Transverse colon (tissue), 4 donors: ENCODE measurements around the gene SCN4B. TPM values are rescaled to one million over a fixed set of nuclear protein-coding genes. Genes with fewer than 3 reads are reported as not detected.

Experiments
- DNase-seq: peaks from one replicate; pipeline ENCODE4 v3.0.0-alpha.2; 2019
- H3K27ac ChIP-seq, 4 donors: fragments of 200-600 bp; sonication (generic); 2 replicates each; pipeline ENCODE4 v1.5.1; 2016 to 2018; ENCODE audit warnings: inconsistent platforms in 4 of 4
- H3K27me3 ChIP-seq: fragments of 200-600 bp; sonication (generic); 2 replicates; pipeline ENCODE4 v1.5.1; 2017; ENCODE audit warnings: inconsistent platforms
- H3K36me3 ChIP-seq, 4 donors: fragments of 200-600 bp; sonication (generic); 2 replicates each; pipeline ENCODE4 v1.5.1; 2017 to 2019; ENCODE audit warnings: inconsistent platforms in 4 of 4
- H3K4me1 ChIP-seq, 4 donors: fragments of 200-600 bp; sonication (generic); 2 replicates each; pipeline ENCODE4 v1.5.1; 2017 to 2020; ENCODE audit warnings: inconsistent platforms in 4 of 4
- H3K4me3 ChIP-seq, 4 donors: fragments of 200-600 bp; sonication (generic); 1 replicate in 1 of 4; 2 replicates in 3 of 4; pipeline versions ENCODE4 v1.5.1 to v1.6.1; 2017 to 2019; ENCODE audit warnings: inconsistent platforms in 4 of 4
- H3K9me3 ChIP-seq, 2 donors: fragments of 200-600 bp; sonication (generic); 2 replicates each; pipeline ENCODE4 v1.5.1; 2017 to 2019; ENCODE audit warnings: inconsistent platforms in 2 of 2
- EP300 ChIP-seq: sonication (generic); formaldehyde crosslinking; IDR thresholded peaks from one replicate; pipeline ENCODE4 v1.6.1; 2017; ENCODE audit warnings: antibody characterized with exemption, low read depth
- POLR2A ChIP-seq: fragments of 450-650 bp; IDR thresholded peaks from one replicate; pipeline ENCODE4 v1.6.1; 2016; ENCODE audit warnings: antibody characterized with exemption, mild to moderate bottlenecking, moderate library complexity
- POLR2AphosphoS5 ChIP-seq, 3 donors: sonication (generic); formaldehyde crosslinking; IDR thresholded peaks; one replicate each; pipeline ENCODE4 v1.6.1; 2016; ENCODE audit warnings: antibody characterized with exemption in 3 of 3
- WGBS, 2 donors: methylation state at CpG; one replicate each; pipeline ENCODE4 v1.1.5; 2018; ENCODE audit warnings: low coverage in 1 of 2; 5-methylcytosine and 5-hydroxymethylcytosine counted together
- in situ Hi-C, 4 donors: fragments of 200-750 bp; cut with MboI; loops; one replicate each; pipeline versions ENCODE4 v1.15.0 to v1.15.1; 2017; ENCODE audit warnings: low sequenced_read_pairs in 3 of 4, low pct_ligation_motif_present in 1 of 4, low pct_unique_long_range_greater_than_20kb in 1 of 4
- intact Hi-C: fragments of 100-400 bp; cut with DNase I; formaldehyde crosslinking; loops from one replicate; pipeline ENCODE4 v1.15.1; 2023; ENCODE audit warnings: low total_unique reads
- total RNA-seq, 4 donors: library from RNA; depleted of rRNA; stranded (reverse); fragments of >200 nt; gene quantifications; one replicate each; pipeline ENCODE4 v1.1.0, GENCODE V29; 2016
- TF ChIP-seq, protein P1 (sequence below), 5 experiments: fragments of 200-600 bp in 3 of 5; fragments of 450-650 bp in 2 of 5; sonication (generic) in 3 of 5; IDR thresholded peaks; 1 replicate in 2 of 5; 2 replicates in 3 of 5; pipeline ENCODE4 v1.5.1; 2016 to 2017; ENCODE audit warnings: antibody characterized with exemption in 5 of 5, inconsistent platforms in 3 of 5, mild to moderate bottlenecking in 2 of 5, moderate library complexity in 1 of 5

SCN4B gene
- total RNA-seq, 4 donors from 2014 or later: 0.41 to 1.1 (median 0.75) TPM; not detected in 1

DNA sequence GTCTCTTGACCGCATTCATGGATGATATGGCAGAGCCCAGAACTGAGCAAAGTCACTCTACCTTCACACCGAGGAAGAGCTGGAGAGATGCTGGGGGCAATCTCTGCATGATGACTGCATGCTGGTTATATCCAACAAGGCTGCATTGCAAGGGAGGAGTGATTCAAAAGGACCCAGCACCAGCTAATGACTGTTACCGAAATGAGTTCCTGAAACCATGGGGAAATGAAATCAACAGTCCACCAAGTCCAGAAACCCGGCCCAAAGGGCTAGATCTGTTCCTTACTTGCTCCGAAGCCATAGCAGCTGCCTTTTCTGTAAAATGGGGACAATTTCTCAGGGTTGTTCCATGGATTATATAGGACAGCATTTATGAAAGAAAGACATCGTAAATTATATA is 64.7 kb downstream of the SCN4B start:
- in situ Hi-C loops (no loop called here), intact Hi-C loops (no loop called here)
- peaks cover 0 to 5% (median 0%) of the 10 kb centered on the region in 4 donors for H3K36me3 ChIP-seq
- DNase-seq: no peak
- H3K27me3 ChIP-seq: no peaks in the 10 kb centered on the region
- WGBS, 2 donors: 84 to 87% methylated on average over 6 of the region's 6 CpGs
- no peaks in the 10 kb centered on the region for H3K9me3 ChIP-seq
- peaks cover 9 to 75% (median 24%) of the 10 kb centered on the region in 4 donors for H3K4me1 ChIP-seq
- TF ChIP-seq EP300 (no peak), POLR2A (no peak), POLR2AphosphoS5 (IDR thresholded peaks at IDR 0.05) (no peak)
- TF ChIP-seq, protein P1, sequence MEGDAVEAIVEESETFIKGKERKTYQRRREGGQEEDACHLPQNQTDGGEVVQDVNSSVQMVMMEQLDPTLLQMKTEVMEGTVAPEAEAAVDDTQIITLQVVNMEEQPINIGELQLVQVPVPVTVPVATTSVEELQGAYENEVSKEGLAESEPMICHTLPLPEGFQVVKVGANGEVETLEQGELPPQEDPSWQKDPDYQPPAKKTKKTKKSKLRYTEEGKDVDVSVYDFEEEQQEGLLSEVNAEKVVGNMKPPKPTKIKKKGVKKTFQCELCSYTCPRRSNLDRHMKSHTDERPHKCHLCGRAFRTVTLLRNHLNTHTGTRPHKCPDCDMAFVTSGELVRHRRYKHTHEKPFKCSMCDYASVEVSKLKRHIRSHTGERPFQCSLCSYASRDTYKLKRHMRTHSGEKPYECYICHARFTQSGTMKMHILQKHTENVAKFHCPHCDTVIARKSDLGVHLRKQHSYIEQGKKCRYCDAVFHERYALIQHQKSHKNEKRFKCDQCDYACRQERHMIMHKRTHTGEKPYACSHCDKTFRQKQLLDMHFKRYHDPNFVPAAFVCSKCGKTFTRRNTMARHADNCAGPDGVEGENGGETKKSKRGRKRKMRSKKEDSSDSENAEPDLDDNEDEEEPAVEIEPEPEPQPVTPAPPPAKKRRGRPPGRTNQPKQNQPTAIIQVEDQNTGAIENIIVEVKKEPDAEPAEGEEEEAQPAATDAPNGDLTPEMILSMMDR (IDR thresholded peaks at IDR 0.05): no peak
- H3K4me3 ChIP-seq: no peak overlapping the region
- peak overlapping the region in 3 of 4 donors; percentile 31 to 58 (median 57) for H3K27ac ChIP-seq

DNA sequence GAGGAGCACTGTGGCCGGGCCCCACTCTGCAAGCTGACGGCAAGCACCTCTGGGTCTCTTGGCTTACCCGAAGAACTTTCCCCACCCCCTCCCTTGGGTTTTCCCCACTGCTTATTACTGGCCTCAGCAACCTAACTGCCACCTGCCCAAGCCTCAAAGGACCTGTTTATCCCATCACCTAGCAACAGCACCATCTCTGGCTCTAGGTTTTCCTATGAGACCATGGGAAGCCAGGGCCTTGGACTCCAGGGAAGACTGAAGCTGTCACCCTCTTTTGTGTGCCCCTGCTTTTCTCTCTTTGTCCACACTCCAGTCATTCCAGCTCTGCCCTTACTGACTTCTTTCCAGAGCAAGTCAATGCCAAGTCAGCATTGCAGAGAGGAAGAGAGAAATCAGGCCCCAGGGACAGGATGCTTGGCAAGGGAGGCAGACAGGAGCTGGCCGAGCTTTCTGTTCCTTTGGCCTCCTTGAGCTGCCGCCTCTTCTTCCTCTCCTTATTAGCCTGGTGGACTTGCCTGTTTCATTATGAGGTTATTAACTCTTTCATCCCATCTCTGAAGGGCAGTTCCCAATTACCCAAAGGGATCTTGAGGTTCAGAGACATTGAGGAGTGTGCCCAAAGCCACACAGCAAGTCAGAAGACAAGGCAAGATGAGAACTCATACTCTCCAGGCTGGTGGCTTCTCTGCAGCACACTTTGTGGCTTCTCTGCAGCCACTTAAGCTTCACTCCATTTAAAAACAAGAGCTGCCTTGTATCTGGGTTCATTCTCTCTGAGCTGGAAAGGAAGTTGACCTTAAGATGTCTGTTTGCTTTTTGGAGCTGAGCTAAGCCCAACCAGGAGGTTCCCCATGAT is 65.5 kb downstream of the SCN4B start, which contains the start of gene SMIM35:
Gene SMIM35, minus strand, starts transcription at position 51 of the 856 bp plus-strand sequence. CDS start 206 bp downstream, outside the sequence.
- 76 to 82% methylated on average over 4 to 5 of the region's 5 CpGs for WGBS, 2 donors
- no peak for DNase-seq
- Histone ChIP-seq H3K36me3 (peaks cover 0 to 5% (median 0%) of the 10 kb centered on the region in 4 donors), H3K9me3 (no peaks in the 10 kb centered on the region), H3K4me1 (peaks cover 9 to 79% (median 25%) of the 10 kb centered on the region in 4 donors), H3K27ac (peak within 1 kb of the TSS in 3 of 4 donors; percentile 31 to 58 (median 57)), H3K4me3 (no peak within 1 kb of the TSS), H3K27me3 (no peaks in the 10 kb centered on the region)
- intact Hi-C loops: no loop called here
- TF ChIP-seq, protein P1 (IDR thresholded peaks at IDR 0.05): no peak
- TF ChIP-seq POLR2A (no peak), POLR2AphosphoS5 (IDR thresholded peaks at IDR 0.05) (no peak), EP300 (no peak)
- in situ Hi-C loops: no loop called here

DNA sequence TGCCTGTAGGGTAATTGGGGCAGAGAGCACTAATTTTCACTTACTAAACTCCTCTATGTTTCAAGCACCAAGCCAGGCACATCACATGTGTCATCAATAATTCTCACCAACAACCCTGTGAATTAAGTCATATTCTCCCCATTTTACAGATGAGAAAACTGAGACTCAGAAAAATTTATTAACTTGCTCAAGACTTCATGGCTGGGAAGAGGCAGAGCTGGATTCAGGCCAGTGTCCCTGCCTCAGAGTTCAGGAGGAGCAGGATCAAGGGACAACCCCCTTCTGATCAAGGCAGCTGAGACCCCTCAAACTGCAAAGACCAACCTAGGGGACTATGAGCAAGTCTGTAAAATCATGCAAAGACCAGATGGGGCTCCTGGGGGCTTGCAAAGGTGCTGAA is 68.0 kb downstream of the SCN4B start:
- no peak for DNase-seq
- intact Hi-C loops (no loop called here), in situ Hi-C loops (no loop called here)
- Histone ChIP-seq H3K4me1 (peaks cover 9 to 75% (median 24%) of the 10 kb centered on the region in 4 donors), H3K36me3 (peaks cover 0 to 5% (median 0%) of the 10 kb centered on the region in 4 donors), H3K9me3 (no peaks in the 10 kb centered on the region), H3K27me3 (no peaks in the 10 kb centered on the region), H3K27ac (peak overlapping the region; percentile 35 to 74 (median 70)), H3K4me3 (no peak overlapping the region)
- TF ChIP-seq POLR2A (no peak), EP300 (no peak), POLR2AphosphoS5 (IDR thresholded peaks at IDR 0.05) (no peak)
- TF ChIP-seq, protein P1 (IDR thresholded peaks at IDR 0.05): no peak

DNA sequence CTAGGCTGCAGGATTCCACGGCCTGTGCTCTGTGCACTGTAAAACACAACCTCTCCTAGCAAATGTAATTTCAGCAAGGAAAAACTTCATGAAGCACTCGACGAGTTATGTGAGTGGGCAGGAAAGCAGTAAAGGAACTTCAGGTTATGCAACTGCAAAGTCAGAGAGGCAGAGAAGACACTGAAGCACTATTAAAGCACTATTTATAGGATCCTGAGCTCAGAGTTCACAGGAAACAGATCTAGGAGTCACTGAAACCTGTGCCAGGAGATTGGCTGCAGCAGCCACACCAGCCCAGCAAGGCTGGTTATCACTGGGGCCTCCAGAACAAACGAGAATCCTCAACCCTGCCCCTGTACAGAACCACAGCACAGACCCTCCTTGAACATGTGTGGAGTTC is 68.4 kb downstream of the SCN4B start:
- no peak overlapping the region for H3K4me3 ChIP-seq
- H3K27ac ChIP-seq: peak overlapping the region; percentile 70 to 79 (median 72)
- peak; percentile 48 for DNase-seq
- H3K9me3 ChIP-seq: no peaks in the 10 kb centered on the region
- 5% methylated on average over 4 of the region's 4 CpGs; no CpG with 5 or more reads in 1 of the 2 donors for WGBS, 2 donors
- peak in 2 of 3 donors; percentile 60 to 63 for TF ChIP-seq POLR2AphosphoS5 (IDR thresholded peaks at IDR 0.05)
- TF ChIP-seq, protein P1 (IDR thresholded peaks at IDR 0.05): no peak
- no peak for TF ChIP-seq EP300
- TF ChIP-seq POLR2A: peak; percentile 9
- peaks cover 0 to 5% (median 0%) of the 10 kb centered on the region in 4 donors for H3K36me3 ChIP-seq
- peaks cover 9 to 78% (median 24%) of the 10 kb centered on the region in 4 donors for H3K4me1 ChIP-seq
- in situ Hi-C loops: no loop called here
- no peaks in the 10 kb centered on the region for H3K27me3 ChIP-seq
- intact Hi-C loops: no loop called here

Other genes starting within 250 kb of the SCN4B start
- gene TMPRSS13, start 223.4 kb downstream of the SCN4B start, total RNA-seq: under 1 TPM in 2 of 4 donors, not detected in 2; 0.27 to 0.79 TPM
- gene IL10RA, start 166.4 kb downstream of the SCN4B start, total RNA-seq: 10 to 100 TPM in 3 of 4 donors, 1 to 10 TPM in 1; 2.8 to 25.4 (median 18.4) TPM
- gene TMPRSS4, start 75.7 kb downstream of the SCN4B start, total RNA-seq: 100 to 1,000 TPM; 224 to 423 (median 248) TPM
- gene SMIM35, start 65.9 kb downstream of the SCN4B start, total RNA-seq: not detected
- gene SCN2B, start 23.8 kb upstream of the SCN4B start, total RNA-seq: under 1 TPM in 2 of 4 donors, not detected in 2; 0.14 to 0.37 TPM
- 10 to 100 TPM in 2 of 4 donors, 1 to 10 TPM in 2; 3.2 to 15.1 (median 8.0) TPM for gene JAML, start 72.2 kb upstream of the SCN4B start, total RNA-seq
- 10 to 100 TPM in 2 of 4 donors, 1 to 10 TPM in 2; 2.4 to 15.2 (median 8.2) TPM for gene MPZL3, start 99.5 kb upstream of the SCN4B start, total RNA-seq
- 10 to 100 TPM; 59.5 to 86.5 (median 75.0) TPM for gene MPZL2, start 111.5 kb upstream of the SCN4B start, total RNA-seq
- 1 to 10 TPM in 3 of 4 donors, under 1 TPM in 1; 0.80 to 7.1 (median 5.3) TPM for gene CD3E, start 151.9 kb upstream of the SCN4B start, total RNA-seq
- 10 to 100 TPM in 2 of 4 donors, 1 to 10 TPM in 1, not detected in 1; 3.5 to 19.2 (median 15.3) TPM for gene CD3D, start 189.9 kb upstream of the SCN4B start, total RNA-seq
- 1 to 10 TPM in 3 of 4 donors, not detected in 1; 2.2 to 5.4 (median 2.2) TPM for gene CD3G, start 191.5 kb upstream of the SCN4B start, total RNA-seq
- 10 to 100 TPM; 42.3 to 54.3 (median 49.2) TPM for gene UBE4A, start 206.8 kb upstream of the SCN4B start, total RNA-seq
- gene ATP5MG, start 248.8 kb upstream of the SCN4B start, total RNA-seq: 10 to 100 TPM in 3 of 4 donors, 1 to 10 TPM in 1; 3.8 to 74.2 (median 46.9) TPM